ENCODE results near the gene ZDHHC12. TPM values are rescaled to one million over a fixed set of nuclear protein-coding genes. Genes with fewer than 3 reads are reported as not detected.

Gene ZDHHC12
- total RNA-seq, 1 donor from 2014 or later = 49.6 TPM

- no peaks in the 10 kb centered on the region for H3K27me3 ChIP-seq
- no peak for TF ChIP-seq CTCF (IDR thresholded peaks at IDR 0.05)
- peaks cover 17 to 25% of the 10 kb centered on the region in 2 donors for H3K36me3 ChIP-seq
- H3K27ac ChIP-seq = no peak overlapping the region
- no peaks in the 10 kb centered on the region for H3K9me3 ChIP-seq
- H3K4me1 ChIP-seq = no peaks in the 10 kb centered on the region
- intact Hi-C loops (cut with DNase I) = no loop called here
- DNase-seq (ENCODE audit: low spot score in 2 of 2) = no peak
- no peak overlapping the region for H3K4me3 ChIP-seq
Observed at GRCh38 chr9:128757602-128758001, 33.7 kb upstream of the ZDHHC12 start.

GRCh38 chr9:128753627-128754026 is 29.7 kb upstream of the ZDHHC12 start:
- no peak for TF ChIP-seq CTCF (IDR thresholded peaks at IDR 0.05)
- DNase-seq (ENCODE audit: low spot score in 2 of 2) = no peak
- H3K4me3 ChIP-seq = no peak overlapping the region
- no peaks in the 10 kb centered on the region for H3K27me3 ChIP-seq
- peaks cover 44 to 51% of the 10 kb centered on the region in 2 donors for H3K36me3 ChIP-seq
- intact Hi-C loops (cut with DNase I) = no loop called here
- H3K9me3 ChIP-seq = no peaks in the 10 kb centered on the region
- no peaks in the 10 kb centered on the region for H3K4me1 ChIP-seq
- H3K27ac ChIP-seq = no peak overlapping the region

GRCh38 chr9:128750926-128751595 is 27.1 kb upstream of the ZDHHC12 start:
- H3K9me3 ChIP-seq = no peaks in the 10 kb centered on the region
- no peaks in the 10 kb centered on the region for H3K4me1 ChIP-seq
- no peak overlapping the region for H3K27ac ChIP-seq
- intact Hi-C loops (cut with DNase I) = no loop called here
- no peaks in the 10 kb centered on the region for H3K27me3 ChIP-seq
- peaks cover 49 to 75% of the 10 kb centered on the region in 2 donors for H3K36me3 ChIP-seq
- no peak for TF ChIP-seq CTCF (IDR thresholded peaks at IDR 0.05)
- DNase-seq (ENCODE audit: low spot score in 2 of 2) = no peak
- no peak overlapping the region for H3K4me3 ChIP-seq

- Histone ChIP-seq H3K9me3 (no peaks in the 10 kb centered on the region), H3K4me3 (no peak overlapping the region), H3K4me1 (no peaks in the 10 kb centered on the region), H3K27me3 (no peaks in the 10 kb centered on the region), H3K27ac (no peak overlapping the region), H3K36me3 (peaks cover 28 to 57% of the 10 kb centered on the region in 2 donors)
- TF ChIP-seq CTCF (IDR thresholded peaks at IDR 0.05) = no peak
- intact Hi-C loops (cut with DNase I) = no loop called here
- DNase-seq (ENCODE audit: low spot score in 2 of 2) = no peak
Observed at GRCh38 chr9:128747241-128747640, 23.3 kb upstream of the ZDHHC12 start.

GRCh38 chr9:128743421-128743820 is 19.5 kb upstream of the ZDHHC12 start:
- Histone ChIP-seq H3K36me3 (peaks cover 36 to 71% of the 10 kb centered on the region in 2 donors), H3K4me3 (no peak overlapping the region), H3K27ac (no peak overlapping the region), H3K4me1 (no peaks in the 10 kb centered on the region), H3K9me3 (no peaks in the 10 kb centered on the region), H3K27me3 (no peaks in the 10 kb centered on the region)
- TF ChIP-seq CTCF (IDR thresholded peaks at IDR 0.05) = no peak
- intact Hi-C loops (cut with DNase I) = no loop called here
- DNase-seq (ENCODE audit: low spot score in 2 of 2) = no peak

GRCh38 chr9:128742401-128742800 is 18.5 kb upstream of the ZDHHC12 start:
- Histone ChIP-seq H3K9me3 (no peaks in the 10 kb centered on the region), H3K27ac (no peak overlapping the region), H3K27me3 (no peaks in the 10 kb centered on the region), H3K4me3 (no peak overlapping the region), H3K36me3 (peaks cover 33 to 61% of the 10 kb centered on the region in 2 donors), H3K4me1 (no peaks in the 10 kb centered on the region)
- TF ChIP-seq CTCF (IDR thresholded peaks at IDR 0.05) = no peak
- DNase-seq (ENCODE audit: low spot score in 2 of 2) = no peak
- intact Hi-C loops (cut with DNase I) = no loop called here

Data from ascending aorta (tissue), 2 donors.